ENCODE data around the gene SORCS1. TPM values are rescaled to one million over a fixed set of nuclear protein-coding genes. Genes with fewer than 3 reads are reported as not detected.

SORCS1 gene
- total and polyA plus RNA-seq, 2 donors (not counting 1 experiment from before 2014, with no cell fraction given), result not detected

DNA sequence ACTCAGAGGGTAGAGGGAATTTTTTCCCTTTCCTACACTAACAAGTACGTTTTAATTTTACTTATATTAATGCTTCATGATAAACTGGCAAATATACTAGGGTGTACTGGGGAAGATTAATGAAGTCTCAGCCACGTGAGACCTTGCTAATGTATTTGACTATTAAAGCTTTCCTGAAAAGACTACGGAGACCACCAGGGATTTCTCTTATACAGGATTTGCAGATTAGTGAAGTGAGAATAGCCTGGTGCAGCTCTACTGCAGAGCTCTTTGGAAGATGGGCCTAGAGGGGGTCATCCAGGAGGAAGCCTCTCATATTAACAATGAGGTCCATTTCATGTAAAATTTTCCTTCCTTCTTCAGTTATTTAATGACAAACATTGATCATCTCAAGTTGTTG lies 379.0 kb downstream of the SORCS1 start:
- no peak overlapping the region for H3K27ac Mint-ChIP-seq
- Histone ChIP-seq H3K4me2 (replicated peaks; ENCODE audit: low read depth, low read length, poor library complexity, severe bottlenecking) (no peak overlapping the region), H3K9me3 (ENCODE audit: control extremely low read depth in 1 of 3, control insufficient read depth in 2 of 3, insufficient read depth in 1 of 3, low read length in 2 of 3) (peaks cover 0 to 5% (median 0%) of the 10 kb centered on the region in 3 donors), H3K79me2 (ENCODE audit: control insufficient read depth, insufficient read depth, low read length) (no peaks in the 10 kb centered on the region), H2AFZ (ENCODE audit: insufficient read depth, low read depth, low read length, poor library complexity, severe bottlenecking) (no peak overlapping the region), H3K4me1 (ENCODE audit: control insufficient read depth in 2 of 2, insufficient read depth in 2 of 2, low read length in 2 of 2) (no peaks in the 10 kb centered on the region), H3K27me3 (replicated peaks in 1 of 4; ENCODE audit: control extremely low read depth in 1 of 4, control insufficient read depth in 3 of 4, insufficient read depth in 4 of 4, low read length in 3 of 4) (no peaks in the 10 kb centered on the region), H4K20me1 (ENCODE audit: control insufficient read depth, insufficient read depth, low read length, poor library complexity, severe bottlenecking) (no peaks in the 10 kb centered on the region), H3K4me3 (ENCODE audit: control extremely low read depth in 1 of 5, extremely low read depth in 1 of 5, insufficient read depth in 1 of 5, low read depth in 2 of 5, low read length in 4 of 5) (no peak overlapping the region), H3K36me3 (replicated peaks in 1 of 2; ENCODE audit: control extremely low read depth in 1 of 2, control insufficient read depth in 1 of 2, extremely low read depth in 1 of 2, insufficient read depth in 2 of 2, low read length in 1 of 2) (no peaks in the 10 kb centered on the region), H3K27ac (ENCODE audit: low read length in 2 of 2) (no peak overlapping the region), H3K9ac (ENCODE audit: low read length) (no peak overlapping the region)
- ATAC-seq (ENCODE audit: low read depth) (no peak), DNase-seq (no peak)
- 86% methylated on average over 2 of the region's 3 CpGs for WGBS (ENCODE audit: insufficient coverage)
- ChIA-PET CTCF (no interaction called here), POLR2A (no interaction called here)
- H3K4me3 Mint-ChIP-seq, result no peak overlapping the region
- H3K4me1 Mint-ChIP-seq, result no peaks in the 10 kb centered on the region
- H3K27me3 Mint-ChIP-seq, result no peaks in the 10 kb centered on the region
- intact Hi-C loops (cut with micrococcal nuclease), result no loop called here
- H3K9me3 Mint-ChIP-seq (ENCODE audit: insufficient read depth), result no peaks in the 10 kb centered on the region
- TF ChIP-seq, protein P1, sequence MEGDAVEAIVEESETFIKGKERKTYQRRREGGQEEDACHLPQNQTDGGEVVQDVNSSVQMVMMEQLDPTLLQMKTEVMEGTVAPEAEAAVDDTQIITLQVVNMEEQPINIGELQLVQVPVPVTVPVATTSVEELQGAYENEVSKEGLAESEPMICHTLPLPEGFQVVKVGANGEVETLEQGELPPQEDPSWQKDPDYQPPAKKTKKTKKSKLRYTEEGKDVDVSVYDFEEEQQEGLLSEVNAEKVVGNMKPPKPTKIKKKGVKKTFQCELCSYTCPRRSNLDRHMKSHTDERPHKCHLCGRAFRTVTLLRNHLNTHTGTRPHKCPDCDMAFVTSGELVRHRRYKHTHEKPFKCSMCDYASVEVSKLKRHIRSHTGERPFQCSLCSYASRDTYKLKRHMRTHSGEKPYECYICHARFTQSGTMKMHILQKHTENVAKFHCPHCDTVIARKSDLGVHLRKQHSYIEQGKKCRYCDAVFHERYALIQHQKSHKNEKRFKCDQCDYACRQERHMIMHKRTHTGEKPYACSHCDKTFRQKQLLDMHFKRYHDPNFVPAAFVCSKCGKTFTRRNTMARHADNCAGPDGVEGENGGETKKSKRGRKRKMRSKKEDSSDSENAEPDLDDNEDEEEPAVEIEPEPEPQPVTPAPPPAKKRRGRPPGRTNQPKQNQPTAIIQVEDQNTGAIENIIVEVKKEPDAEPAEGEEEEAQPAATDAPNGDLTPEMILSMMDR (IDR thresholded peaks at IDR 0.05), result no peak
- no peak for TF ChIP-seq EZH2 (IDR thresholded peaks at IDR 0.05; ENCODE audit: borderline replicate concordance, insufficient read depth, low read depth, low read length, poor library complexity, severe bottlenecking)

DNA sequence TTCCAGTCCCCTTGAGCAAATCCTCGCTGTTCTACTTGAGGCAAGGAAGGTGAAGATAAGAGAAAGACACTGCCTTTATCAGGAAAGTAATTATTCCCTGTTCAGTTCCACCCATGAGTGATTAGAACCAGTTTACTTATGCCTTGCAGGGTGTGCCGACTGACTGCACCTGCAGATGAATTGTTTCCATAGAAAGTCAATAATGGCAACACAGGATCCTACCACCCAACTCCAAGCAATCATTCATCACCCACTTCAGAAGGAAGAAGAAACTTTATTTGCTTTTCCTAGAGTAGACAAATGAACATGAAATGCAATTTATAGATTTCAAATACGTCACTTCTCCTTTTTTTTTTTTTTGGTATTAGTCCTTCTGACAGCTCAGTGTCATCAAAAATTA lies 383.9 kb downstream of the SORCS1 start:
- ChIA-PET POLR2A (no interaction called here), CTCF (no interaction called here)
- H3K4me3 Mint-ChIP-seq, result no peak overlapping the region
- H3K27ac Mint-ChIP-seq, result no peak overlapping the region
- intact Hi-C loops (cut with micrococcal nuclease), result no loop called here
- DNase-seq (no peak), ATAC-seq (ENCODE audit: low read depth) (no peak)
- no peak overlapping the region for H3K27ac ChIP-seq (ENCODE audit: low read length in 2 of 2)
- no peak overlapping the region for H3K9ac ChIP-seq (ENCODE audit: low read length)
- no peak for TF ChIP-seq EZH2 (IDR thresholded peaks at IDR 0.05; ENCODE audit: borderline replicate concordance, insufficient read depth, low read depth, low read length, poor library complexity, severe bottlenecking)
- H3K4me2 ChIP-seq (replicated peaks; ENCODE audit: low read depth, low read length, poor library complexity, severe bottlenecking), result no peak overlapping the region
- H3K9me3 ChIP-seq (ENCODE audit: control extremely low read depth in 1 of 3, control insufficient read depth in 2 of 3, insufficient read depth in 1 of 3, low read length in 2 of 3), result no peaks in the 10 kb centered on the region
- H3K79me2 ChIP-seq (ENCODE audit: control insufficient read depth, insufficient read depth, low read length), result no peaks in the 10 kb centered on the region
- no peaks in the 10 kb centered on the region for H3K27me3 ChIP-seq (replicated peaks in 1 of 4; ENCODE audit: control extremely low read depth in 1 of 4, control insufficient read depth in 3 of 4, insufficient read depth in 4 of 4, low read length in 3 of 4)
- H2AFZ ChIP-seq (ENCODE audit: insufficient read depth, low read depth, low read length, poor library complexity, severe bottlenecking), result no peak overlapping the region
- WGBS (ENCODE audit: insufficient coverage), result no CpG with 5 or more reads among the region's 3 CpGs
- H3K4me3 ChIP-seq (ENCODE audit: control extremely low read depth in 1 of 5, extremely low read depth in 1 of 5, insufficient read depth in 1 of 5, low read depth in 2 of 5, low read length in 4 of 5), result no peak overlapping the region
- peaks cover 3% of the 10 kb centered on the region for H3K27me3 Mint-ChIP-seq
- H3K4me1 ChIP-seq (ENCODE audit: control insufficient read depth in 2 of 2, insufficient read depth in 2 of 2, low read length in 2 of 2), result no peaks in the 10 kb centered on the region
- no peaks in the 10 kb centered on the region for H3K9me3 Mint-ChIP-seq (ENCODE audit: insufficient read depth)
- H3K36me3 ChIP-seq (replicated peaks in 1 of 2; ENCODE audit: control extremely low read depth in 1 of 2, control insufficient read depth in 1 of 2, extremely low read depth in 1 of 2, insufficient read depth in 2 of 2, low read length in 1 of 2), result no peaks in the 10 kb centered on the region
- H3K4me1 Mint-ChIP-seq, result no peaks in the 10 kb centered on the region
- no peaks in the 10 kb centered on the region for H4K20me1 ChIP-seq (ENCODE audit: control insufficient read depth, insufficient read depth, low read length, poor library complexity, severe bottlenecking)
